ENCODE results near the gene IL31.

The IL31 gene

GRCh38 chr12:122150127-122150681 lies 23.8 kb downstream of the IL31 start:
- DNase-seq = no peak

- no peak for DNase-seq
Observed at GRCh38 chr12:122148657-122149056, 25.4 kb downstream of the IL31 start.

- no peak for DNase-seq
Observed at GRCh38 chr12:122147514-122148290, 26.3 kb downstream of the IL31 start.

- no peak for DNase-seq
Observed at GRCh38 chr12:122145505-122146330, 28.3 kb downstream of the IL31 start.

- no peak for DNase-seq
Observed at GRCh38 chr12:122144885-122145284, 29.1 kb downstream of the IL31 start.

GRCh38 chr12:122142857-122143256 lies 31.2 kb downstream of the IL31 start:
- DNase-seq = no peak

GRCh38 chr12:122141911-122142725 lies 31.9 kb downstream of the IL31 start:
- DNase-seq = no peak

- no peak for DNase-seq
Observed at GRCh38 chr12:122140467-122141257, 33.4 kb downstream of the IL31 start.

- no peak for DNase-seq
Observed at GRCh38 chr12:122139941-122140340, 34.1 kb downstream of the IL31 start.

- DNase-seq = no peak
Observed at GRCh38 chr12:122139266-122139665, 34.8 kb downstream of the IL31 start.

- DNase-seq = no peak
Observed at GRCh38 chr12:122138616-122139015, 35.4 kb downstream of the IL31 start.

- DNase-seq = no peak
Observed at GRCh38 chr12:122138181-122138580, 35.8 kb downstream of the IL31 start.

- no peak for DNase-seq
Observed at GRCh38 chr12:122137681-122138080, 36.3 kb downstream of the IL31 start.

- no peak for DNase-seq
Observed at GRCh38 chr12:122137229-122137628, 36.8 kb downstream of the IL31 start.

GRCh38 chr12:122135437-122136031 lies 38.5 kb downstream of the IL31 start:
- DNase-seq = no peak

GRCh38 chr12:122133192-122133950 lies 40.6 kb downstream of the IL31 start:
- DNase-seq = no peak

- DNase-seq = no peak
Observed at GRCh38 chr12:122130150-122130549, 43.9 kb downstream of the IL31 start.

- no peak for DNase-seq
Observed at GRCh38 chr12:122129131-122129530, 44.9 kb downstream of the IL31 start.

- DNase-seq = no peak
Observed at GRCh38 chr12:122128481-122128880, 45.5 kb downstream of the IL31 start.

GRCh38 chr12:122127839-122128238 lies 46.2 kb downstream of the IL31 start:
- DNase-seq = no peak
